ENCODE results near the gene CETN3. TPM values are rescaled to one million over a fixed set of nuclear protein-coding genes. Genes with fewer than 3 reads are reported as not detected.
"Not testable (repeated sequence)": the region's sequence is repeated elsewhere in the genome, so short reads cannot be mapped to it uniquely, and the experiment has no call there.

The CETN3 gene
- total RNA-seq, 1 donor from 2014 or later = 16.3 TPM

DNA sequence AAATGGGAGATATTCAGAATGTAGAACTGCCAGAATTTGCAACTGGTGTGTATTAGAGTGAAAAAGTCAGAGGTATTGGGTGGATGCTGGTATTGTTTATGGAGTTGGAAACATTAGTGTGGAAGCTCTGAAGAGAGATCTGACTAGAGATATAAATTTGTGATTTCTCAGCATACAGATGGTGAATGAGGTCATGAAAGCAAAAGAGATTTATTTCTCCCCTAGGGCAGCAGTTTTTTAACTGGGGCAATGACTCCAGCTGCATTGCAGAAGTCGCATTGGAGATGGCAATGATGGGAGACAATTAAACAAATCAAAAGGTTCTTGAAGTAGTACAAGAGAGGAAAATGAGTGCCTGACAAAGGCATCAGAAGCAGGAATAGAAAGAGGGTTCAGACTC lies 64.9 kb downstream of the CETN3 start:
- TF ChIP-seq, protein P1, sequence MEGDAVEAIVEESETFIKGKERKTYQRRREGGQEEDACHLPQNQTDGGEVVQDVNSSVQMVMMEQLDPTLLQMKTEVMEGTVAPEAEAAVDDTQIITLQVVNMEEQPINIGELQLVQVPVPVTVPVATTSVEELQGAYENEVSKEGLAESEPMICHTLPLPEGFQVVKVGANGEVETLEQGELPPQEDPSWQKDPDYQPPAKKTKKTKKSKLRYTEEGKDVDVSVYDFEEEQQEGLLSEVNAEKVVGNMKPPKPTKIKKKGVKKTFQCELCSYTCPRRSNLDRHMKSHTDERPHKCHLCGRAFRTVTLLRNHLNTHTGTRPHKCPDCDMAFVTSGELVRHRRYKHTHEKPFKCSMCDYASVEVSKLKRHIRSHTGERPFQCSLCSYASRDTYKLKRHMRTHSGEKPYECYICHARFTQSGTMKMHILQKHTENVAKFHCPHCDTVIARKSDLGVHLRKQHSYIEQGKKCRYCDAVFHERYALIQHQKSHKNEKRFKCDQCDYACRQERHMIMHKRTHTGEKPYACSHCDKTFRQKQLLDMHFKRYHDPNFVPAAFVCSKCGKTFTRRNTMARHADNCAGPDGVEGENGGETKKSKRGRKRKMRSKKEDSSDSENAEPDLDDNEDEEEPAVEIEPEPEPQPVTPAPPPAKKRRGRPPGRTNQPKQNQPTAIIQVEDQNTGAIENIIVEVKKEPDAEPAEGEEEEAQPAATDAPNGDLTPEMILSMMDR (IDR thresholded peaks at IDR 0.05; ENCODE audit: insufficient read depth, low read length, poor library complexity, severe bottlenecking) = no peak
- no peak for DNase-seq (ENCODE audit: low read depth)
- no peak overlapping the region for H3K4me3 ChIP-seq (ENCODE audit: low read depth, low read length)
- H3K36me3 ChIP-seq (ENCODE audit: control insufficient read depth, insufficient read depth, low read length) = no peaks in the 10 kb centered on the region
- H3K27me3 ChIP-seq (ENCODE audit: control insufficient read depth, insufficient read depth, low read length) = no peaks in the 10 kb centered on the region

DNA sequence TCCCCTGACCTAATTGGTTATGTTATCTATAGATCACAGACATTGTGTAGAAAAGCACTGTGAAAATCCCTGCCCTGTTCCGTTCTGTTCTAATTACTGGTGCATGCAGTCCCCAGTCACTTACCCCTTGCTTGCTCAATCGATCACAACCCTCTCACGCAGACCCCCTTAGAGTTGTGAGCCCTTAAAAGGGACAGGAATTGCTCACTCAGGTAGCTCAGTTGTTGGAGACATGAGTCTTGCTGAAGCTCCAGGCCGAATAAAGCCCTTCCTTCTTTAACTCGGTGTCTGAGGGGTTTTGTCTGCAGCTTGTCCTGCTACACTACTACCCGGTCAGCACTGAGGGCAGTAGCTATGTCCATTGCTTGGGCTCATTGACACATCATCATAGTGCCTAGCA lies 65.8 kb downstream of the CETN3 start:
- not testable (repeated sequence) for H3K36me3 ChIP-seq (ENCODE audit: control insufficient read depth, insufficient read depth, low read length); H3K4me3 ChIP-seq (ENCODE audit: low read depth, low read length); DNase-seq (ENCODE audit: low read depth); H3K27me3 ChIP-seq (ENCODE audit: control insufficient read depth, insufficient read depth, low read length)

DNA sequence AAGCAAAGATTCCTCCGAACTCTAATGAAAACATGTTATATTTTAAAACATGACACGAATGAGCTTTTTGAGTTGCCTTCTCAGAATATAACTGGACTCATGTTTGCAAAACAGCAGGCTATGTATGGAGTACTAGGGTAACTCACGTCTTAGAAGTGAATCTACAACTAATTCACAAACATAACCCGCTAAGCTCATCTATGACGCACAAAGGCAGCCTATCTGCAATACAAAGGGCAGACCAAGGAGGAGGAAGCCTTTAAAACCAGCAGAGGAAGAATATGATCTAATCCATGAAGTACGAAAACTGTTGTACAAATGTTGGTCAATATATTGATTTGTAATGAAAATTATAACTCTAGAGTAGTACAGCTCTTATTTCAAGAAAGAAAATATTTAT lies 67.0 kb downstream of the CETN3 start:
- TF ChIP-seq, protein P1 (IDR thresholded peaks at IDR 0.05; ENCODE audit: insufficient read depth, low read length, poor library complexity, severe bottlenecking) = no peak
- Histone ChIP-seq H3K27me3 (ENCODE audit: control insufficient read depth, insufficient read depth, low read length) (no peaks in the 10 kb centered on the region), H3K36me3 (ENCODE audit: control insufficient read depth, insufficient read depth, low read length) (no peaks in the 10 kb centered on the region), H3K4me3 (ENCODE audit: low read depth, low read length) (no peak overlapping the region)
- DNase-seq (ENCODE audit: low read depth) = no peak

Other genes with a start within 250 kb of the CETN3 start
- gene MBLAC2, start 65.0 kb upstream of the CETN3 start, total RNA-seq = 4.6 and 5.6 TPM in 2 replicates
- 9.7 and 10.9 TPM in 2 replicates for gene POLR3G, start 65.1 kb upstream of the CETN3 start, total RNA-seq
- 14.9 and 16.2 TPM in 2 replicates for gene LYSMD3, start 119.8 kb upstream of the CETN3 start, total RNA-seq
- gene ADGRV1, start 149.0 kb upstream of the CETN3 start, total RNA-seq = 2.7 and 3.5 TPM in 2 replicates